ENCODE data around the gene ASB4.
"Not testable (repeated sequence)": the region's sequence is repeated elsewhere in the genome, so short reads cannot be mapped to it uniquely, and the experiment has no call there.

Gene ASB4

DNA sequence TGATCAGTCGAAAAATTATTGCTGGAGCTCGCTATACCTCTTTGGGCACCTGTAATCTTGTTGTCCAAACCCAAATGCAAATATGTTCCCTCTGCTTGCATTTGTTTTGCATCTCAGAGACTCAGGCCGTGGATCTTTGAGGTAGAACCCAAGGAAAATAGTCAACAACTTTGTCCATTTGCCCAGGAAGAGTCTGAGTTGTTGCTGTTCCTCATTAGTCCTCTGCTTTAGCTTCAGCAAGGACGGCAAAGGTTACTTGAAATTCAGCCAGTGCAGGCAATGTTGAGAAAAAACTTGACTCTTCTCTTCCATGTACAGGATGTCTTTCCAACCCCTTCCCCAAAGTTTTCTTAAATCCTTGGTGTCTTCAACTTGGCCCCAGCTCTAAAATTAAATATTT is 64.8 kb downstream of the ASB4 start:
- H4K20me1 ChIP-seq (ENCODE audit: low read depth, low read length) = no peaks in the 10 kb centered on the region
- H3K4me2 ChIP-seq (ENCODE audit: low read depth, low read length, poor library complexity, severe bottlenecking) = no peak overlapping the region
- H3K36me3 ChIP-seq (ENCODE audit: low read length) = no peaks in the 10 kb centered on the region
- no peak overlapping the region for H3K27ac ChIP-seq (ENCODE audit: low read depth, low read length)
- no peaks in the 10 kb centered on the region for H3K9me3 ChIP-seq (ENCODE audit: insufficient read depth, low read length)
- TF ChIP-seq EZH2phosphoT487 (conservative IDR thresholded peaks at IDR 0.05; ENCODE audit: low read length) = no peak
- TF ChIP-seq, protein P1, sequence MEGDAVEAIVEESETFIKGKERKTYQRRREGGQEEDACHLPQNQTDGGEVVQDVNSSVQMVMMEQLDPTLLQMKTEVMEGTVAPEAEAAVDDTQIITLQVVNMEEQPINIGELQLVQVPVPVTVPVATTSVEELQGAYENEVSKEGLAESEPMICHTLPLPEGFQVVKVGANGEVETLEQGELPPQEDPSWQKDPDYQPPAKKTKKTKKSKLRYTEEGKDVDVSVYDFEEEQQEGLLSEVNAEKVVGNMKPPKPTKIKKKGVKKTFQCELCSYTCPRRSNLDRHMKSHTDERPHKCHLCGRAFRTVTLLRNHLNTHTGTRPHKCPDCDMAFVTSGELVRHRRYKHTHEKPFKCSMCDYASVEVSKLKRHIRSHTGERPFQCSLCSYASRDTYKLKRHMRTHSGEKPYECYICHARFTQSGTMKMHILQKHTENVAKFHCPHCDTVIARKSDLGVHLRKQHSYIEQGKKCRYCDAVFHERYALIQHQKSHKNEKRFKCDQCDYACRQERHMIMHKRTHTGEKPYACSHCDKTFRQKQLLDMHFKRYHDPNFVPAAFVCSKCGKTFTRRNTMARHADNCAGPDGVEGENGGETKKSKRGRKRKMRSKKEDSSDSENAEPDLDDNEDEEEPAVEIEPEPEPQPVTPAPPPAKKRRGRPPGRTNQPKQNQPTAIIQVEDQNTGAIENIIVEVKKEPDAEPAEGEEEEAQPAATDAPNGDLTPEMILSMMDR (IDR thresholded peaks at IDR 0.05; ENCODE audit: insufficient read depth, low read length, poor library complexity, severe bottlenecking) = no peak
- no peaks in the 10 kb centered on the region for H3F3A ChIP-seq (ENCODE audit: insufficient read depth)
- no peaks in the 10 kb centered on the region for H3K9me2 ChIP-seq (replicated peaks; ENCODE audit: insufficient read depth, low read length)
- H2AFZ ChIP-seq (ENCODE audit: low read depth, low read length, severe bottlenecking) = no peak overlapping the region
- no peak overlapping the region for H3K4me3 ChIP-seq (ENCODE audit: insufficient read depth, low read length, poor library complexity, severe bottlenecking)
- H3K79me2 ChIP-seq (ENCODE audit: insufficient read depth, low read length) = no peaks in the 10 kb centered on the region
- H3K27me3 ChIP-seq (ENCODE audit: low read length) = 0 out of 2 replicates have a peak, but pooled peaks cover 3% of the 10 kb centered on the region
- no peak overlapping the region for H3K9ac ChIP-seq (ENCODE audit: low read length)

DNA sequence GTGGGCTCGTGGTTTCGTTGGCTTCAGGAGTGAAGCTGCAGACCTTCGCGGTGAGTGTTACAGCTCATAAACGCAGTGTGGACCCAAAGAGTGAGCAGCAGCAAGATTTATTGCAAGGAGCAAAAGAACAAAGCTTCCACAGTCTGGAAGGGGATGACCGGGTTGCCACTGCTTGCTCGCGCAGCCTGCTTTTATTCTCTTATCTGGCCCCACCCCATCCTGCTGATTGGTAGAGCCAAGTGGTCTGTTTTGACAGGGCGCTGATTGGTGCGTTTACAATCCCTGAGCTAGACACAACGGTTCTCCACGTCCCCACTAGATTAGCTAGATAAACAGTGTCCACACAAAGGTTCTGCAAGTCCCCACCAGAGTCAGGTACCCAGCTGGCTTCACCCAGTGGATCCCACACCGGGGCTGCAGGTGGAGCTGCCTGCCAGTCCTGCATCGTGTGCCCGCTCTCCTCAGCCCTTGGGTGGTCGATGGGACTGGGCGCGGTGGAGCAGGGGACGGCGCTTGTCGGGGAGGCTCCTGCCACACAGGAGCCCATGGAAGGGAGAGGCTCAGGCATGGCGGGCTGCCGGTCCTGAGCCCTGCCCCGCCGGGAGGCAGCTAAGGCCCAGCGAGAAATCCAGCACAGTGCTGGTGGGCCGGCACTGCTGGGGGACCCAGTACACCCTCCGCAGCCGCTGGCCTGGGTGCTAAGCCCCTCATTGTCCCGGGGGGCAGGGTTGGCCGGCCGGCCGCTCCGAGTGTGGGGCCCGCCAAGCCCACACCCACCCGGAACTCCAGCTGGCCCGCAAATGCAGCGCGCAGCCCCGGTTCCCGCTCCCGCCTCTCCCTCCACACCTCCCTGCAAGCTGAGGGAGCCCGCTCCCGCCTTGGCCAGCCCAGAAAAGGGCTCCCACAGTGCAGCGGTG is 66.5 kb downstream of the ASB4 start:
- H3K27me3 ChIP-seq (ENCODE audit: low read length); H4K20me1 ChIP-seq (ENCODE audit: low read depth, low read length); H3K9me3 ChIP-seq (ENCODE audit: insufficient read depth, low read length); H3K36me3 ChIP-seq (ENCODE audit: low read length); H3K9me2 ChIP-seq (replicated peaks; ENCODE audit: insufficient read depth, low read length); H3K4me2 ChIP-seq (ENCODE audit: low read depth, low read length, poor library complexity, severe bottlenecking); H3K27ac ChIP-seq (ENCODE audit: low read depth, low read length); H3K4me3 ChIP-seq (ENCODE audit: insufficient read depth, low read length, poor library complexity, severe bottlenecking); H3K9ac ChIP-seq (ENCODE audit: low read length); H2AFZ ChIP-seq (ENCODE audit: low read depth, low read length, severe bottlenecking); H3F3A ChIP-seq (ENCODE audit: insufficient read depth); H3K79me2 ChIP-seq (ENCODE audit: insufficient read depth, low read length): not testable (repeated sequence)

DNA sequence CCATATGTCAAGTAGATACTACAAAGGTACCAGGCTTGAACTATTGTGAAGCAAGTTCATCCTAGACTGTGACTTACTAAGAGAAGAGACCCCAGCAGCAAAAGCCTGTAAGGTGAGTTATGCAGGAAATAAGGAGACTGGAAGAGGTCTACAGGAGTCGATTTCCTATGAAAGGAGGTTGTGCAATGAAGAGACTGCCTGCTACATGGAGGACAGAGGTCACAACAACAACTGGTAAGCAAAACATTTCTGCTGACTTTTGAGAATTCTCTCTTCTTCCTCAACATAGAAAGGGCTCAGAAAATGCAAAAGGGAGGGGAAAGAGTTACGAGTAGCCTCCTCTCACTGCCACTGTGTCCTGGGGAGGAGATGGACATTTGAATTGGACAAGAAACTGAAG is 68.2 kb downstream of the ASB4 start:
- Histone ChIP-seq H3K4me3 (ENCODE audit: insufficient read depth, low read length, poor library complexity, severe bottlenecking) (no peak overlapping the region), H2AFZ (ENCODE audit: low read depth, low read length, severe bottlenecking) (no peak overlapping the region), H3K9me2 (replicated peaks; ENCODE audit: insufficient read depth, low read length) (no peaks in the 10 kb centered on the region), H4K20me1 (ENCODE audit: low read depth, low read length) (no peaks in the 10 kb centered on the region), H3K27ac (ENCODE audit: low read depth, low read length) (no peak overlapping the region), H3K27me3 (ENCODE audit: low read length) (no peaks in the 10 kb centered on the region; the same call in 1 of the 2 replicates), H3K9ac (ENCODE audit: low read length) (no peak overlapping the region), H3K36me3 (ENCODE audit: low read length) (no peaks in the 10 kb centered on the region), H3K4me2 (ENCODE audit: low read depth, low read length, poor library complexity, severe bottlenecking) (no peak overlapping the region), H3K79me2 (ENCODE audit: insufficient read depth, low read length) (no peaks in the 10 kb centered on the region), H3F3A (ENCODE audit: insufficient read depth) (no peaks in the 10 kb centered on the region), H3K9me3 (ENCODE audit: insufficient read depth, low read length) (no peaks in the 10 kb centered on the region)
- TF ChIP-seq EZH2phosphoT487 (conservative IDR thresholded peaks at IDR 0.05; ENCODE audit: low read length) = no peak
- TF ChIP-seq, protein P1 (IDR thresholded peaks at IDR 0.05; ENCODE audit: insufficient read depth, low read length, poor library complexity, severe bottlenecking) = no peak

DNA sequence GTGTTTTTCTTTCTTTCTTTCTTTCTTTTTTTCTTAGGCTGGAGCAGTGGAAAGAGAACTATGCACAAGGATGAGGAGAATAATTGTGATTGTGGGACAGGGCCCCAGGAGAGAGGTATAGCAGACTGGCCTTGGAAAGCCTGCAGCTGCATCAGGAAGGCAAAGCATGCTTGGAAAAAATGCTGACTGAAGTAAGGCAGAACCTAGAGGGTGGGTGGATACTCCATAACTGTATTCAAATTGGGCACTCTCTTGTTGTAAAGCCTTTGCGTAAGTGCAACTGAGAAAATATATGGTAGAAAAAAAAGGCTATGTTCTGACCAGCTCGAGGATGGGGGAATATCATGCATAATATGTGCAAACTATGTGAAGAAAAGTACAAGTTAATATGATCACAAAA is 71.0 kb downstream of the ASB4 start:
- Histone ChIP-seq H3K4me3 (ENCODE audit: insufficient read depth, low read length, poor library complexity, severe bottlenecking) (no peak overlapping the region), H3K4me2 (ENCODE audit: low read depth, low read length, poor library complexity, severe bottlenecking) (no peak overlapping the region), H3K27ac (ENCODE audit: low read depth, low read length) (no peak overlapping the region), H3K36me3 (ENCODE audit: low read length) (no peaks in the 10 kb centered on the region), H3K27me3 (ENCODE audit: low read length) (no peaks in the 10 kb centered on the region; the same call in 1 of the 2 replicates), H3K79me2 (ENCODE audit: insufficient read depth, low read length) (no peaks in the 10 kb centered on the region), H4K20me1 (ENCODE audit: low read depth, low read length) (no peaks in the 10 kb centered on the region), H3K9ac (ENCODE audit: low read length) (no peak overlapping the region), H3K9me3 (ENCODE audit: insufficient read depth, low read length) (no peaks in the 10 kb centered on the region), H2AFZ (ENCODE audit: low read depth, low read length, severe bottlenecking) (no peak overlapping the region), H3F3A (ENCODE audit: insufficient read depth) (no peaks in the 10 kb centered on the region), H3K9me2 (replicated peaks; ENCODE audit: insufficient read depth, low read length) (no peaks in the 10 kb centered on the region)
- TF ChIP-seq, protein P1 (IDR thresholded peaks at IDR 0.05; ENCODE audit: insufficient read depth, low read length, poor library complexity, severe bottlenecking) = no peak
- TF ChIP-seq EZH2phosphoT487 (conservative IDR thresholded peaks at IDR 0.05; ENCODE audit: low read length) = no peak
